GM23338 (cell line): Measurements from ENCODE around the gene SYT9. TPM values are rescaled to one million over a fixed set of nuclear protein-coding genes. Genes with fewer than 3 reads are reported as not detected.

ENCODE experiments used
- ATAC-seq: fragments of 200-7000 bp; cut with Tn5 transposase; 3 replicates; pipeline ENCODE4 v1.9.1; 2020
- DNase-seq: peaks from one replicate; pipeline ENCODE4 v3.0.0-alpha.2; 2015; ENCODE audit warnings: low spot score
- H2AFZ ChIP-seq: fragments of 200-600 bp; sonication (generic); 2 replicates; pipeline ENCODE4 v1.8.0; 2016; ENCODE audit warnings: antibody characterized with exemption, mild to moderate bottlenecking, moderate library complexity
- H3F3A ChIP-seq: fragments of 200-600 bp; sonication (generic); replicated peaks from 2 replicates; pipeline ENCODE4 v1.8.0; 2017; ENCODE audit warnings: antibody characterized with exemption, mixed run types, low read depth
- H3K27ac ChIP-seq: fragments of 200-600 bp; sonication (generic); 2 replicates; pipeline ENCODE4 v1.6.1; 2016; ENCODE audit warnings: low read depth
- H3K27me3 ChIP-seq: fragments of 200-600 bp; sonication (generic); 2 replicates; pipeline ENCODE4 v1.8.0; 2016; ENCODE audit warnings: mild to moderate bottlenecking, mixed run types, moderate library complexity; ENCODE audit not compliant: insufficient read depth
- H3K36me3 ChIP-seq: fragments of 200-600 bp; sonication (generic); 2 replicates; pipeline ENCODE4 v1.8.0; 2016; ENCODE audit warnings: mild to moderate bottlenecking; ENCODE audit not compliant: insufficient read depth
- H3K4me1 ChIP-seq: fragments of 200-600 bp; sonication (generic); 2 replicates; pipeline ENCODE4 v1.8.0; 2016; ENCODE audit warnings: mild to moderate bottlenecking, moderate library complexity; ENCODE audit not compliant: insufficient read depth
- H3K4me2 ChIP-seq: fragments of 200-600 bp; sonication (generic); 2 replicates; pipeline ENCODE4 v1.7.1; 2017; ENCODE audit warnings: mixed run types
- H3K4me3 ChIP-seq: fragments of 200-600 bp; sonication (generic); 2 replicates; pipeline ENCODE4 v1.6.1; 2016; ENCODE audit warnings: mixed run types
- H3K79me2 ChIP-seq: fragments of 200-600 bp; sonication (generic); replicated peaks from 2 replicates; pipeline ENCODE4 v1.8.0; 2017; ENCODE audit warnings: mild to moderate bottlenecking; ENCODE audit not compliant: insufficient read depth
- H3K9me2 ChIP-seq: fragments of 200-600 bp; sonication (generic); 2 replicates; pipeline ENCODE4 v1.8.0; 2017; ENCODE audit not compliant: insufficient read depth
- H4K20me1 ChIP-seq: fragments of 200-600 bp; sonication (generic); replicated peaks from 2 replicates; pipeline ENCODE4 v1.8.0; 2017; ENCODE audit warnings: mild to moderate bottlenecking; ENCODE audit not compliant: insufficient read depth
- H3K27ac Mint-ChIP-seq: 2 replicates; pipeline ENCODE4 v1.8.0; 2020; ENCODE audit warnings: inconsistent platforms, mild to moderate bottlenecking, moderate library complexity, mixed read lengths
- H3K27me3 Mint-ChIP-seq: 3 replicates; pipeline ENCODE4 v1.8.0; 2022; ENCODE audit warnings: low read depth, mild to moderate bottlenecking, moderate library complexity, mixed read lengths, inconsistent platforms; ENCODE audit not compliant: insufficient read depth, poor library complexity
- H3K36me3 Mint-ChIP-seq: 3 replicates; pipeline ENCODE4 v1.8.0; 2021; ENCODE audit warnings: low read depth, mild to moderate bottlenecking, inconsistent platforms, moderate library complexity, mixed read lengths
- H3K4me1 Mint-ChIP-seq: 3 replicates; pipeline ENCODE4 v1.8.0; 2020; ENCODE audit warnings: mild to moderate bottlenecking, inconsistent platforms, mixed read lengths
- H3K4me3 Mint-ChIP-seq: 3 replicates; pipeline ENCODE4 v1.8.0; 2021; ENCODE audit warnings: moderate library complexity, mild to moderate bottlenecking, inconsistent platforms, mixed read lengths
- H3K9me3 Mint-ChIP-seq: 3 replicates; pipeline ENCODE4 v1.8.0; 2020; ENCODE audit warnings: moderate library complexity, mild to moderate bottlenecking, inconsistent platforms, mixed read lengths
- CREB1 ChIP-seq: fragments of 250-450 bp; sonication (Bioruptor Pico); IDR thresholded peaks from 2 replicates; pipeline ENCODE4 v1.5.0; 2020; ENCODE audit warnings: low read depth, mild to moderate bottlenecking, moderate library complexity
- EZH2 ChIP-seq: fragments of 200-600 bp; sonication (generic); IDR thresholded peaks from one replicate; pipeline ENCODE4 v1.8.0; 2017; ENCODE audit warnings: antibody characterized with exemption, mild to moderate bottlenecking, low read depth; ENCODE audit not compliant: unreplicated experiment
- EZH2phosphoT487 ChIP-seq: fragments of 200-600 bp; sonication (generic); IDR thresholded peaks from one replicate; pipeline ENCODE4 v1.8.1; 2018; ENCODE audit warnings: antibody characterized with exemption; ENCODE audit not compliant: unreplicated experiment
- JUNB ChIP-seq: IDR thresholded peaks from one replicate; pipeline ENCODE4 v1.6.1; 2016; ENCODE audit warnings: antibody characterized with exemption; ENCODE audit not compliant: unreplicated experiment
- NANOG ChIP-seq: IDR thresholded peaks from 2 replicates; pipeline ENCODE4 v1.6.1; 2016; ENCODE audit warnings: antibody characterized with exemption, borderline replicate concordance
- POLR2AphosphoS5 ChIP-seq: IDR thresholded peaks from 2 replicates; pipeline ENCODE4 v1.6.1; 2016; ENCODE audit warnings: antibody characterized with exemption, low read depth
- STAT1 ChIP-seq: IDR thresholded peaks from one replicate; pipeline ENCODE4 v1.6.1; 2016; ENCODE audit warnings: antibody characterized with exemption; ENCODE audit not compliant: unreplicated experiment
- ZNF114 ChIP-seq: fragments of 250-450 bp; sonication (Bioruptor Pico); IDR thresholded peaks from 2 replicates; pipeline ENCODE4 v1.5.0; 2020; ENCODE audit warnings: mild to moderate bottlenecking, moderate library complexity
- ZNF331 ChIP-seq: fragments of 250-450 bp; sonication (Bioruptor Pico); IDR thresholded peaks from 2 replicates; pipeline ENCODE4 v1.5.0; 2020; ENCODE audit warnings: low read depth, mild to moderate bottlenecking, moderate library complexity
- polyA plus RNA-seq: library from polyadenylated mRNA; unstranded; fragments of >200 nt; fragmentation: Nextera tagmentation; extraction: Ambion mirVana; gene quantifications from 2 replicates; pipeline ENCODE4 v1.2.1, GENCODE V29; 2016
- total RNA-seq: library from RNA; depleted of rRNA; stranded (reverse); fragments of >200 nt; shearing (Covaris generic); gene quantifications from 2 replicates; pipeline ENCODE4 v1.2.3, GENCODE V29; 2014
- TF ChIP-seq, protein P1 (sequence below): fragments of 250-450 bp; sonication (Bioruptor Pico); IDR thresholded peaks from 2 replicates; pipeline ENCODE4 v1.5.0; 2020; ENCODE audit warnings: mild to moderate bottlenecking, moderate library complexity
- TF ChIP-seq, protein P2 (sequence below), 2 experiments: fragments of 200-600 bp in 1 of 2; sonication (generic) in 1 of 2; conservative IDR thresholded peaks; 2 replicates each; pipeline versions ENCODE4 v1.5.1 to v1.6.1; 2016 to 2017; ENCODE audit warnings: antibody characterized with exemption in 2 of 2, low read depth in 2 of 2, mild to moderate bottlenecking in 2 of 2, moderate library complexity in 1 of 2
- TF ChIP-seq, protein P3 (sequence below): IDR thresholded peaks from one replicate; pipeline ENCODE4 v1.6.1; 2018; ENCODE audit warnings: antibody characterized with exemption; ENCODE audit not compliant: unreplicated experiment
- TF ChIP-seq, protein P4 (sequence below): IDR thresholded peaks from 2 replicates; pipeline ENCODE4 v1.6.1; 2016; ENCODE audit warnings: antibody characterized with exemption

SYT9 gene
- total and polyA plus RNA-seq, 2 experiments from 2014 or later: 0.91 to 2.4 TPM

DNA sequence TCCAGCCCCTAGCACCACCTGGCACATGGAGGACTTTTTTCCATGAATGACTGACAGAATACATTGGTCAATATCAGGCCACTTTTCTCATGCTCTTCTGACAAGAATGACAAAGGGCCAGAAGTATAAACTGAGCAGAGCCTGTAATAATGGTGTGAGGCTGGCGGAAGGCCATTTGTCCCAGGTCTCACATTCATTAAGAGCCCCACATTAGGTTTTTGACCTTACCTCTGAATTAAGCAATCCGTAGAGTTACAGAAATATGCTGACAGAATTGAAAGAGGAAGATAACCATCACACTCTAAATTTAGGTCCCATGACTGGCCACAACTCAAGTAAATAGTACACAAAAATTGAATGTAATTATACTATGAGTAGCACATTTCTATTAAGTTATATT is 55.2 kb downstream of the SYT9 start:
- no peak overlapping the region for H3K27ac ChIP-seq
- Mint-ChIP-seq H3K27me3 (peaks cover 3% of the 10 kb centered on the region), H3K4me1 (peaks cover 10% of the 10 kb centered on the region; the same call in 2 of the 3 replicates), H3K4me3 (no peak overlapping the region), H3K9me3 (no peaks in the 10 kb centered on the region; the same call in 2 of the 3 replicates), H3K27ac (no peak overlapping the region), H3K36me3 (no peaks in the 10 kb centered on the region; the same call in 2 of the 3 replicates)
- H3K79me2 ChIP-seq: no peaks in the 10 kb centered on the region
- no peak overlapping the region for H2AFZ ChIP-seq
- no peaks in the 10 kb centered on the region for H3K27me3 ChIP-seq
- ATAC-seq: no peak
- H3K4me3 ChIP-seq: no peak overlapping the region
- peaks cover 4% of the 10 kb centered on the region; the same call in 1 of the 2 replicates for H3K4me1 ChIP-seq
- TF ChIP-seq EZH2phosphoT487 (no peak), JUNB (no peak), POLR2AphosphoS5 (no peak), ZNF114 (CRISPR knock-in tag) (no peak), ZNF331 (CRISPR knock-in tag) (no peak), STAT1 (no peak), CREB1 (CRISPR knock-in tag) (no peak), NANOG (no peak), EZH2 (no peak)
- TF ChIP-seq, protein P1, sequence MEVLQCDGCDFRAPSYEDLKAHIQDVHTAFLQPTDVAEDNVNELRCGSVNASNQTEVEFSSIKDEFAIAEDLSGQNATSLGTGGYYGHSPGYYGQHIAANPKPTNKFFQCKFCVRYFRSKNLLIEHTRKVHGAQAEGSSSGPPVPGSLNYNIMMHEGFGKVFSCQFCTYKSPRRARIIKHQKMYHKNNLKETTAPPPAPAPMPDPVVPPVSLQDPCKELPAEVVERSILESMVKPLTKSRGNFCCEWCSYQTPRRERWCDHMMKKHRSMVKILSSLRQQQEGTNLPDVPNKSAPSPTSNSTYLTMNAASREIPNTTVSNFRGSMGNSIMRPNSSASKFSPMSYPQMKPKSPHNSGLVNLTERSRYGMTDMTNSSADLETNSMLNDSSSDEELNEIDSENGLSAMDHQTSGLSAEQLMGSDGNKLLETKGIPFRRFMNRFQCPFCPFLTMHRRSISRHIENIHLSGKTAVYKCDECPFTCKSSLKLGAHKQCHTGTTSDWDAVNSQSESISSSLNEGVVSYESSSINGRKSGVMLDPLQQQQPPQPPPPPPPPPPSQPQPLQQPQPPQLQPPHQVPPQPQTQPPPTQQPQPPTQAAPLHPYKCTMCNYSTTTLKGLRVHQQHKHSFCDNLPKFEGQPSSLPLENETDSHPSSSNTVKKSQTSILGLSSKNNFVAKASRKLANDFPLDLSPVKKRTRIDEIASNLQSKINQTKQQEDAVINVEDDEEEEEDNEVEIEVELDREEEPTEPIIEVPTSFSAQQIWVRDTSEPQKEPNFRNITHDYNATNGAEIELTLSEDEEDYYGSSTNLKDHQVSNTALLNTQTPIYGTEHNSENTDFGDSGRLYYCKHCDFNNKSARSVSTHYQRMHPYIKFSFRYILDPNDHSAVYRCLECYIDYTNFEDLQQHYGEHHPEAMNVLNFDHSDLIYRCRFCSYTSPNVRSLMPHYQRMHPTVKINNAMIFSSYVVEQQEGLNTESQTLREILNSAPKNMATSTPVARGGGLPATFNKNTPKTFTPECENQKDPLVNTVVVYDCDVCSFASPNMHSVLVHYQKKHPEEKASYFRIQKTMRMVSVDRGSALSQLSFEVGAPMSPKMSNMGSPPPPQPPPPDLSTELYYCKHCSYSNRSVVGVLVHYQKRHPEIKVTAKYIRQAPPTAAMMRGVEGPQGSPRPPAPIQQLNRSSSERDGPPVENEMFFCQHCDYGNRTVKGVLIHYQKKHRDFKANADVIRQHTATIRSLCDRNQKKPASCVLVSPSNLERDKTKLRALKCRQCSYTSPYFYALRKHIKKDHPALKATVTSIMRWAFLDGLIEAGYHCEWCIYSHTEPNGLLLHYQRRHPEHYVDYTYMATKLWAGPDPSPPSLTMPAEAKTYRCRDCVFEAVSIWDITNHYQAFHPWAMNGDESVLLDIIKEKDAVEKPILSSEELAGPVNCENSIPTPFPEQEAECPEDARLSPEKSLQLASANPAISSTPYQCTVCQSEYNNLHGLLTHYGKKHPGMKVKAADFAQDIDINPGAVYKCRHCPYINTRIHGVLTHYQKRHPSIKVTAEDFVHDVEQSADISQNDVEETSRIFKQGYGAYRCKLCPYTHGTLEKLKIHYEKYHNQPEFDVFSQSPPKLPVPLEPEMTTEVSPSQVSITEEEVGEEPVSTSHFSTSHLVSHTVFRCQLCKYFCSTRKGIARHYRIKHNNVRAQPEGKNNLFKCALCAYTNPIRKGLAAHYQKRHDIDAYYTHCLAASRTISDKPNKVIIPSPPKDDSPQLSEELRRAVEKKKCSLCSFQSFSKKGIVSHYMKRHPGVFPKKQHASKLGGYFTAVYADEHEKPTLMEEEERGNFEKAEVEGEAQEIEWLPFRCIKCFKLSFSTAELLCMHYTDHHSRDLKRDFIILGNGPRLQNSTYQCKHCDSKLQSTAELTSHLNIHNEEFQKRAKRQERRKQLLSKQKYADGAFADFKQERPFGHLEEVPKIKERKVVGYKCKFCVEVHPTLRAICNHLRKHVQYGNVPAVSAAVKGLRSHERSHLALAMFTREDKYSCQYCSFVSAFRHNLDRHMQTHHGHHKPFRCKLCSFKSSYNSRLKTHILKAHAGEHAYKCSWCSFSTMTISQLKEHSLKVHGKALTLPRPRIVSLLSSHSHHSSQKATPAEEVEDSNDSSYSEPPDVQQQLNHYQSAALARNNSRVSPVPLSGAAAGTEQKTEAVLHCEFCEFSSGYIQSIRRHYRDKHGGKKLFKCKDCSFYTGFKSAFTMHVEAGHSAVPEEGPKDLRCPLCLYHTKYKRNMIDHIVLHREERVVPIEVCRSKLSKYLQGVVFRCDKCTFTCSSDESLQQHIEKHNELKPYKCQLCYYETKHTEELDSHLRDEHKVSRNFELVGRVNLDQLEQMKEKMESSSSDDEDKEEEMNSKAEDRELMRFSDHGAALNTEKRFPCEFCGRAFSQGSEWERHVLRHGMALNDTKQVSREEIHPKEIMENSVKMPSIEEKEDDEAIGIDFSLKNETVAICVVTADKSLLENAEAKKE (CRISPR knock-in tag): no peak
- TF ChIP-seq, protein P2, sequence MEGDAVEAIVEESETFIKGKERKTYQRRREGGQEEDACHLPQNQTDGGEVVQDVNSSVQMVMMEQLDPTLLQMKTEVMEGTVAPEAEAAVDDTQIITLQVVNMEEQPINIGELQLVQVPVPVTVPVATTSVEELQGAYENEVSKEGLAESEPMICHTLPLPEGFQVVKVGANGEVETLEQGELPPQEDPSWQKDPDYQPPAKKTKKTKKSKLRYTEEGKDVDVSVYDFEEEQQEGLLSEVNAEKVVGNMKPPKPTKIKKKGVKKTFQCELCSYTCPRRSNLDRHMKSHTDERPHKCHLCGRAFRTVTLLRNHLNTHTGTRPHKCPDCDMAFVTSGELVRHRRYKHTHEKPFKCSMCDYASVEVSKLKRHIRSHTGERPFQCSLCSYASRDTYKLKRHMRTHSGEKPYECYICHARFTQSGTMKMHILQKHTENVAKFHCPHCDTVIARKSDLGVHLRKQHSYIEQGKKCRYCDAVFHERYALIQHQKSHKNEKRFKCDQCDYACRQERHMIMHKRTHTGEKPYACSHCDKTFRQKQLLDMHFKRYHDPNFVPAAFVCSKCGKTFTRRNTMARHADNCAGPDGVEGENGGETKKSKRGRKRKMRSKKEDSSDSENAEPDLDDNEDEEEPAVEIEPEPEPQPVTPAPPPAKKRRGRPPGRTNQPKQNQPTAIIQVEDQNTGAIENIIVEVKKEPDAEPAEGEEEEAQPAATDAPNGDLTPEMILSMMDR (conservative IDR thresholded peaks at IDR 0.05; ENCODE audit: low read depth in 2 of 2): no peak
- TF ChIP-seq, protein P3, sequence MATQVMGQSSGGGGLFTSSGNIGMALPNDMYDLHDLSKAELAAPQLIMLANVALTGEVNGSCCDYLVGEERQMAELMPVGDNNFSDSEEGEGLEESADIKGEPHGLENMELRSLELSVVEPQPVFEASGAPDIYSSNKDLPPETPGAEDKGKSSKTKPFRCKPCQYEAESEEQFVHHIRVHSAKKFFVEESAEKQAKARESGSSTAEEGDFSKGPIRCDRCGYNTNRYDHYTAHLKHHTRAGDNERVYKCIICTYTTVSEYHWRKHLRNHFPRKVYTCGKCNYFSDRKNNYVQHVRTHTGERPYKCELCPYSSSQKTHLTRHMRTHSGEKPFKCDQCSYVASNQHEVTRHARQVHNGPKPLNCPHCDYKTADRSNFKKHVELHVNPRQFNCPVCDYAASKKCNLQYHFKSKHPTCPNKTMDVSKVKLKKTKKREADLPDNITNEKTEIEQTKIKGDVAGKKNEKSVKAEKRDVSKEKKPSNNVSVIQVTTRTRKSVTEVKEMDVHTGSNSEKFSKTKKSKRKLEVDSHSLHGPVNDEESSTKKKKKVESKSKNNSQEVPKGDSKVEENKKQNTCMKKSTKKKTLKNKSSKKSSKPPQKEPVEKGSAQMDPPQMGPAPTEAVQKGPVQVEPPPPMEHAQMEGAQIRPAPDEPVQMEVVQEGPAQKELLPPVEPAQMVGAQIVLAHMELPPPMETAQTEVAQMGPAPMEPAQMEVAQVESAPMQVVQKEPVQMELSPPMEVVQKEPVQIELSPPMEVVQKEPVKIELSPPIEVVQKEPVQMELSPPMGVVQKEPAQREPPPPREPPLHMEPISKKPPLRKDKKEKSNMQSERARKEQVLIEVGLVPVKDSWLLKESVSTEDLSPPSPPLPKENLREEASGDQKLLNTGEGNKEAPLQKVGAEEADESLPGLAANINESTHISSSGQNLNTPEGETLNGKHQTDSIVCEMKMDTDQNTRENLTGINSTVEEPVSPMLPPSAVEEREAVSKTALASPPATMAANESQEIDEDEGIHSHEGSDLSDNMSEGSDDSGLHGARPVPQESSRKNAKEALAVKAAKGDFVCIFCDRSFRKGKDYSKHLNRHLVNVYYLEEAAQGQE: no peak
- TF ChIP-seq, protein P4, sequence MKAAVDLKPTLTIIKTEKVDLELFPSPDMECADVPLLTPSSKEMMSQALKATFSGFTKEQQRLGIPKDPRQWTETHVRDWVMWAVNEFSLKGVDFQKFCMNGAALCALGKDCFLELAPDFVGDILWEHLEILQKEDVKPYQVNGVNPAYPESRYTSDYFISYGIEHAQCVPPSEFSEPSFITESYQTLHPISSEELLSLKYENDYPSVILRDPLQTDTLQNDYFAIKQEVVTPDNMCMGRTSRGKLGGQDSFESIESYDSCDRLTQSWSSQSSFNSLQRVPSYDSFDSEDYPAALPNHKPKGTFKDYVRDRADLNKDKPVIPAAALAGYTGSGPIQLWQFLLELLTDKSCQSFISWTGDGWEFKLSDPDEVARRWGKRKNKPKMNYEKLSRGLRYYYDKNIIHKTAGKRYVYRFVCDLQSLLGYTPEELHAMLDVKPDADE: no peak
- H3K9me2 ChIP-seq: peaks cover 13% of the 10 kb centered on the region; the same call in 1 of the 2 replicates
- no peaks in the 10 kb centered on the region for H3K36me3 ChIP-seq
- no peak for DNase-seq
- no peaks in the 10 kb centered on the region for H4K20me1 ChIP-seq
- H3F3A ChIP-seq: no peaks in the 10 kb centered on the region
- H3K4me2 ChIP-seq: no peak overlapping the region
